Esophagus squamous epithelium (tissue), 5 donors: ENCODE data around the gene NUDCD2. TPM values are rescaled to one million over a fixed set of nuclear protein-coding genes. Genes with fewer than 3 reads are reported as not detected.
"Not testable (repeated sequence)": the region's sequence is repeated elsewhere in the genome, so short reads cannot be mapped to it uniquely, and the experiment has no call there.

Experiments
- DNase-seq: peaks from one replicate; lab custom pipeline; 2025; lab: John Stamatoyannopoulos, UW
- H3K27ac ChIP-seq, 4 donors: fragments of 200-600 bp; sonication (generic); one replicate each; pipeline ENCODE4 v1.5.1; 2016 to 2019; ENCODE audit warnings: mild to moderate bottlenecking in 1 of 4
- H3K27me3 ChIP-seq, 4 donors: fragments of 200-600 bp; sonication (generic); 1 replicate in 3 of 4; 2 replicates in 1 of 4; pipeline versions ENCODE4 v1.5.1 to v1.6.0; 2017 to 2021; ENCODE audit warnings: antibody characterized with exemption in 1 of 4
- H3K36me3 ChIP-seq, 3 donors: fragments of 200-600 bp; sonication (generic); one replicate each; pipeline ENCODE4 v1.5.1; 2016 to 2019
- H3K4me1 ChIP-seq, 3 donors: fragments of 200-600 bp; sonication (generic); one replicate each; pipeline ENCODE4 v1.5.1; 2017 to 2019
- H3K4me3 ChIP-seq, 4 donors: fragments of 200-600 bp; sonication (generic); 1 replicate in 3 of 4; 2 replicates in 1 of 4; pipeline ENCODE4 v1.5.1; 2016 to 2019; ENCODE audit warnings: mild to moderate bottlenecking in 2 of 4, moderate library complexity in 1 of 4
- H3K9me3 ChIP-seq, 3 donors: fragments of 200-600 bp; sonication (generic); one replicate each; pipeline ENCODE4 v1.5.1; 2016 to 2019
- POLR2A ChIP-seq, 4 donors: fragments of 450-650 bp; IDR thresholded peaks; one replicate each; pipeline ENCODE4 v1.6.1; 2017; ENCODE audit warnings: antibody characterized with exemption in 4 of 4, mild to moderate bottlenecking in 4 of 4, moderate library complexity in 3 of 4
- WGBS, 2 donors: methylation state at CpG; one replicate each; pipeline ENCODE4 v1.1.5; 2018; 5-methylcytosine and 5-hydroxymethylcytosine counted together
- intact Hi-C: fragments of 100-400 bp; cut with DNase I; formaldehyde crosslinking; loops from one replicate; pipeline ENCODE4 v1.15.0; 2022
- total RNA-seq, 4 donors: library from RNA; depleted of rRNA; stranded (reverse); fragments of >200 nt; gene quantifications; one replicate each; pipeline ENCODE4 v1.1.0, GENCODE V29; 2016
- TF ChIP-seq, protein P1 (sequence below), 6 experiments: fragments of 450-650 bp in 4 of 6; fragments of 200-600 bp in 2 of 6; sonication (generic) in 2 of 6; IDR thresholded peaks; one replicate each; pipeline ENCODE4 v1.5.1; 2016 to 2019; ENCODE audit warnings: antibody characterized with exemption in 6 of 6, mild to moderate bottlenecking in 4 of 6, moderate library complexity in 4 of 6
- donor health status: DM: yes; HTN: yes; CAD: no.

Gene NUDCD2
- total RNA-seq, 4 donors from 2014 or later, result 2.5 to 11.6 (median 6.1) TPM

DNA sequence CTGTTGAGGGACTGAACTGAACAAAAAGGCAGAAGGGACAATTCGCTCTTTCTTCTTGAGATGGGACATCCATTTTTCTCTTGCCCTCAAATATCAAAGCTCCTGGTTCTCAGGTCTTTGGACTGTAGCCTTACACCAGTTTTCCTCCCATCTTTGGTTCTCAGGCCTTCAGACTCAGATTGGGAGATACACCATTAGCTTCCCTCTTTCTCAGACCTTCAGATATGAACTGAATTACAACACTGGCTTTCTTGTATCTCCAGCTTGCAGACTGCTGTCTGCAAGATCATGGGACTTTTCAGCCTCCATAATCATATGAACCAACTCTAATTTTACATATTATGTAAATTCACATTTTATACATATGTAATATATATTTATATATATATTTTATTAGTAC, 35.1 kb downstream of the NUDCD2 start:
- no peak overlapping the region for H3K4me3 ChIP-seq
- H3K27ac ChIP-seq, result no peak overlapping the region
- no peak for DNase-seq
- no peaks in the 10 kb centered on the region for H3K36me3 ChIP-seq
- intact Hi-C loops, result no loop called here
- H3K27me3 ChIP-seq, result no peaks in the 10 kb centered on the region
- H3K9me3 ChIP-seq, result no peaks in the 10 kb centered on the region
- no peaks in the 10 kb centered on the region for H3K4me1 ChIP-seq
- TF ChIP-seq POLR2A (IDR thresholded peaks at IDR 0.05), result no peak
- TF ChIP-seq, protein P1, sequence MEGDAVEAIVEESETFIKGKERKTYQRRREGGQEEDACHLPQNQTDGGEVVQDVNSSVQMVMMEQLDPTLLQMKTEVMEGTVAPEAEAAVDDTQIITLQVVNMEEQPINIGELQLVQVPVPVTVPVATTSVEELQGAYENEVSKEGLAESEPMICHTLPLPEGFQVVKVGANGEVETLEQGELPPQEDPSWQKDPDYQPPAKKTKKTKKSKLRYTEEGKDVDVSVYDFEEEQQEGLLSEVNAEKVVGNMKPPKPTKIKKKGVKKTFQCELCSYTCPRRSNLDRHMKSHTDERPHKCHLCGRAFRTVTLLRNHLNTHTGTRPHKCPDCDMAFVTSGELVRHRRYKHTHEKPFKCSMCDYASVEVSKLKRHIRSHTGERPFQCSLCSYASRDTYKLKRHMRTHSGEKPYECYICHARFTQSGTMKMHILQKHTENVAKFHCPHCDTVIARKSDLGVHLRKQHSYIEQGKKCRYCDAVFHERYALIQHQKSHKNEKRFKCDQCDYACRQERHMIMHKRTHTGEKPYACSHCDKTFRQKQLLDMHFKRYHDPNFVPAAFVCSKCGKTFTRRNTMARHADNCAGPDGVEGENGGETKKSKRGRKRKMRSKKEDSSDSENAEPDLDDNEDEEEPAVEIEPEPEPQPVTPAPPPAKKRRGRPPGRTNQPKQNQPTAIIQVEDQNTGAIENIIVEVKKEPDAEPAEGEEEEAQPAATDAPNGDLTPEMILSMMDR (IDR thresholded peaks at IDR 0.05), result no peak
- WGBS, 2 donors, result 83 to 93% methylated on average over 1 of the region's 1 CpG

GRCh38 chr5:163415673-163416072, 44.2 kb downstream of the NUDCD2 start:
- H3K4me1 ChIP-seq, DNase-seq, intact Hi-C loops, H3K9me3 ChIP-seq, H3K4me3 ChIP-seq, H3K36me3 ChIP-seq, H3K27ac ChIP-seq: not testable (repeated sequence)
- WGBS, 2 donors, result 29 to 34% methylated on average over 15 of the region's 15 CpGs
- H3K27me3 ChIP-seq, result peaks cover 0 to 32% (median 1%) of the 10 kb centered on the region in 4 donors

- intact Hi-C loops, result no loop called here
- TF ChIP-seq, protein P1 (IDR thresholded peaks at IDR 0.05), result no peak
- no peak for TF ChIP-seq POLR2A (IDR thresholded peaks at IDR 0.05)
- peak overlapping the region in 1 of 4 donors; percentile 69 for H3K27ac ChIP-seq
- H3K9me3 ChIP-seq, result no peaks in the 10 kb centered on the region
- peaks cover 0 to 22% (median 0%) of the 10 kb centered on the region in 4 donors for H3K27me3 ChIP-seq
- WGBS, 2 donors, result 56 to 65% methylated on average over 2 of the region's 2 CpGs
- H3K36me3 ChIP-seq, result no peaks in the 10 kb centered on the region
- H3K4me3 ChIP-seq, result no peak overlapping the region
- H3K4me1 ChIP-seq, result peaks cover 0 to 33% (median 4%) of the 10 kb centered on the region in 3 donors
- no peak for DNase-seq
Observed at GRCh38 chr5:163410505-163410904, 49.4 kb downstream of the NUDCD2 start.

- intact Hi-C loops, result no loop called here
Observed at GRCh38 chr5:163409384-163409783, 50.5 kb downstream of the NUDCD2 start.

DNA sequence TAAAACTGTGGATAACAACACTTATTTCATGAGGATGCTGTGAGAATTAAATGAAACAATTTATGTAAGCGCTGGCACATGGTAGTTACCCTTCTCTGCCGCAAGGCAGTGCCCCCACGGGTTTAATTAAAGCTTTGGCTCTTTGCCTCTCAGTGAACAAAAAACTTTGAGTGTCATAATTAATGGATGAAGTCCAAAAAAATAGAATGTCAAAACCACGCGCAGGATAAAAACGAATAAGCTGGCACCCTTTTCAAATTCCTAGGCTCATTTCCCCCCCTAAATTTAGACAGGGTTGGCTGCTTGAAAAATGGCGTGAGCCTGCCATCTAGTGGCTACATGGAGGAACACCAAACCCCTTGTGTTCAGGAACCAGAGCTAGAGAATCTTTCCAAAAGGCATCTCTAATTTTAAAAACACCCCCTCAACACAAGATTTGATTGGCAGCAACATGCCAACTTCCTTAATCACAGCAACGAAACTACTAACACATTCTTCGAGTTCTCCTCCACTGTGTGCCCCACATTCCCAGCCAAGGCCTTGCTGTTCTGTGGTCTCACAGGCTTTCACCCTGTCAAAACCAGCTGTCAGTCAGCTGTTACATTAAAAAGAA, 51.5 kb downstream of the NUDCD2 start:
- no peak for DNase-seq
- no peaks in the 10 kb centered on the region for H3K36me3 ChIP-seq
- no peak for TF ChIP-seq POLR2A (IDR thresholded peaks at IDR 0.05)
- TF ChIP-seq, protein P1 (IDR thresholded peaks at IDR 0.05), result peak; percentile 75 to 89 (median 82)
- H3K4me1 ChIP-seq, result peaks cover 0 to 33% (median 4%) of the 10 kb centered on the region in 3 donors
- H3K9me3 ChIP-seq, result no peaks in the 10 kb centered on the region
- H3K27ac ChIP-seq, result peak overlapping the region in 2 of 4 donors; percentile 34 to 69
- peaks cover 0 to 6% (median 0%) of the 10 kb centered on the region in 4 donors for H3K27me3 ChIP-seq
- 6 to 7% methylated on average over 9 of the region's 9 CpGs for WGBS, 2 donors
- H3K4me3 ChIP-seq, result peak overlapping the region in 1 of 4 donors; percentile 25
- intact Hi-C loops, result no loop called here

More at GRCh38 chr5:163409384-163409783, 50.5 kb downstream of the NUDCD2 start:
- DNase-seq, result no peak
- no peaks in the 10 kb centered on the region for H3K9me3 ChIP-seq
- peaks cover 0 to 33% (median 4%) of the 10 kb centered on the region in 3 donors for H3K4me1 ChIP-seq
- TF ChIP-seq, protein P1 (IDR thresholded peaks at IDR 0.05), result no peak
- TF ChIP-seq POLR2A (IDR thresholded peaks at IDR 0.05), result no peak
- no peaks in the 10 kb centered on the region for H3K36me3 ChIP-seq
- WGBS, 2 donors, result 46 to 56% methylated on average over 6 of the region's 6 CpGs
- H3K4me3 ChIP-seq, result no peak overlapping the region
- H3K27ac ChIP-seq, result peak overlapping the region in 3 of 4 donors; percentile 40 to 69 (median 45)
- H3K27me3 ChIP-seq, result peaks cover 0 to 12% (median 0%) of the 10 kb centered on the region in 4 donors
